Right atrium auricular region (tissue), 2 donors: ENCODE measurements around the gene RGL1. TPM values are rescaled to one million over a fixed set of nuclear protein-coding genes. Genes with fewer than 3 reads are reported as not detected.

Experiments
- DNase-seq: peaks from one replicate; pipeline ENCODE4 v3.0.0-alpha.2; 2019; ENCODE audit warnings: low spot score
- H3K27ac ChIP-seq, 2 donors: fragments of 200-600 bp; sonication (generic); 1 replicate in 1 of 2; 2 replicates in 1 of 2; pipeline ENCODE4 v1.5.1; 2016 to 2019
- H3K27me3 ChIP-seq, 2 donors: fragments of 200-600 bp; sonication (generic); one replicate each; pipeline versions ENCODE4 v1.5.1 to v1.6.0; 2017 to 2019
- H3K36me3 ChIP-seq: fragments of 200-600 bp; sonication (generic); one replicate; pipeline ENCODE4 v1.5.1; 2016
- H3K4me1 ChIP-seq, 2 donors: fragments of 200-600 bp; sonication (generic); one replicate each; pipeline versions ENCODE4 v1.5.1 to v1.6.0; 2017 to 2019
- H3K4me3 ChIP-seq, 2 donors: fragments of 200-600 bp; sonication (generic); 1 replicate in 1 of 2; 2 replicates in 1 of 2; pipeline ENCODE4 v1.5.1; 2017 to 2019; ENCODE audit warnings: mild to moderate bottlenecking in 1 of 2, moderate library complexity in 1 of 2
- H3K9me3 ChIP-seq, 2 donors: fragments of 200-600 bp; sonication (generic); one replicate each; pipeline ENCODE4 v1.5.1; 2019
- total RNA-seq, 2 donors: library from RNA; depleted of rRNA; stranded (reverse); fragments of >200 nt; gene quantifications; one replicate each; pipeline ENCODE4 v1.1.0, GENCODE V29; 2016
- TF ChIP-seq, protein P1 (sequence below), 2 donors: fragments of 200-600 bp; sonication (generic); IDR thresholded peaks; one replicate each; pipeline ENCODE4 v1.5.1; 2019; ENCODE audit warnings: antibody characterized with exemption in 2 of 2

The RGL1 gene
- total RNA-seq, 2 donors from 2014 or later: 14.9 to 22.7 TPM

DNA sequence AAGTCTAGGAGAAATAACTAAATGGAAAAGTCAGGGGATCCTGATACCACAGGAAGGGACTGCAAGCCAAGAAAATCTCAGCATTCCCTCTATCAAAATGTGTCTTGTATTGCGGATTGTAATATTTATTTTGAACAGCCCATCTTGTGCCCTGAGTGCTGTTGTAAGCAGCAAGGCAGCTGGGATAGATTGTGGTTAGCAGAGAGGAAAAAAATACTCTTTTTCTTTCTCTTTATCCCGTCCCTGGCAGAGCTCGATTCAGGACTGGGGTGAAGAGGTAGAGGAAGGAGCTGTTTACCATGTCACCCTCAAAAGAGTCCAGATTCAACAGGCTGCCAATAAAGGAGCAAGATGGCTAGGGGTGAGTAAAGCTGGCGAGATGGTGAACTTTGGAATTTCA, 1.2 kb downstream of the RGL1 start:
- TF ChIP-seq, protein P1, sequence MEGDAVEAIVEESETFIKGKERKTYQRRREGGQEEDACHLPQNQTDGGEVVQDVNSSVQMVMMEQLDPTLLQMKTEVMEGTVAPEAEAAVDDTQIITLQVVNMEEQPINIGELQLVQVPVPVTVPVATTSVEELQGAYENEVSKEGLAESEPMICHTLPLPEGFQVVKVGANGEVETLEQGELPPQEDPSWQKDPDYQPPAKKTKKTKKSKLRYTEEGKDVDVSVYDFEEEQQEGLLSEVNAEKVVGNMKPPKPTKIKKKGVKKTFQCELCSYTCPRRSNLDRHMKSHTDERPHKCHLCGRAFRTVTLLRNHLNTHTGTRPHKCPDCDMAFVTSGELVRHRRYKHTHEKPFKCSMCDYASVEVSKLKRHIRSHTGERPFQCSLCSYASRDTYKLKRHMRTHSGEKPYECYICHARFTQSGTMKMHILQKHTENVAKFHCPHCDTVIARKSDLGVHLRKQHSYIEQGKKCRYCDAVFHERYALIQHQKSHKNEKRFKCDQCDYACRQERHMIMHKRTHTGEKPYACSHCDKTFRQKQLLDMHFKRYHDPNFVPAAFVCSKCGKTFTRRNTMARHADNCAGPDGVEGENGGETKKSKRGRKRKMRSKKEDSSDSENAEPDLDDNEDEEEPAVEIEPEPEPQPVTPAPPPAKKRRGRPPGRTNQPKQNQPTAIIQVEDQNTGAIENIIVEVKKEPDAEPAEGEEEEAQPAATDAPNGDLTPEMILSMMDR (IDR thresholded peaks at IDR 0.05): no peak

DNA sequence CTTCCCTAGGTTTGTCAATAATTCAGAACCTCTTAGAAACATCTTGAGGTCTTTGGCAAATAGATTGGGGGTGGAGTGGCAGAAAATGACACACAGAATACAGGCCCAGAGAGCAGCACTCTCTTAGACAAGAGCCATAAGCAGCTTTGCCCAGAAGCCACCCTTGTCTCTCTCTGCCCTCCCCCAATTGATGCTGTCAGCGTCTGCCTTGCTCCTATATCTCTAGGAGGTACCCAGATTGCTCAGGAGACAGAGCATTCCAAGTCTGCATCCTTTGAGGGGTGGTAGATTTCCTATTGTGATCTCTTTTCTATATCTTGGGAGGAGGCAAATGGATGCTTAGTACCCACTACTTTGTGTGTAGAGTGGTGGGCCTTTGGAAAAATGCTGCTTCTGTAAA, 1.8 kb downstream of the RGL1 start:
- Histone ChIP-seq H3K27ac (peak overlapping the region; percentile 78 to 81), H3K9me3 (peaks cover 0 to 5% of the 10 kb centered on the region in 2 donors), H3K27me3 (no peaks in the 10 kb centered on the region), H3K4me3 (peak overlapping the region; percentile 24 to 68), H3K4me1 (peaks cover 0 to 30% of the 10 kb centered on the region in 2 donors), H3K36me3 (no peaks in the 10 kb centered on the region)
- TF ChIP-seq, protein P1 (IDR thresholded peaks at IDR 0.05): no peak
- no peak for DNase-seq

More for the DNA sequence above, 1.2 kb downstream of the RGL1 start:
- Histone ChIP-seq H3K27me3 (no peaks in the 10 kb centered on the region), H3K27ac (peak overlapping the region; percentile 78 to 81), H3K4me3 (peak overlapping the region; percentile 24 to 68), H3K9me3 (peaks cover 0 to 10% of the 10 kb centered on the region in 2 donors), H3K4me1 (peaks cover 0 to 26% of the 10 kb centered on the region in 2 donors), H3K36me3 (no peaks in the 10 kb centered on the region)
- no peak for DNase-seq

DNA sequence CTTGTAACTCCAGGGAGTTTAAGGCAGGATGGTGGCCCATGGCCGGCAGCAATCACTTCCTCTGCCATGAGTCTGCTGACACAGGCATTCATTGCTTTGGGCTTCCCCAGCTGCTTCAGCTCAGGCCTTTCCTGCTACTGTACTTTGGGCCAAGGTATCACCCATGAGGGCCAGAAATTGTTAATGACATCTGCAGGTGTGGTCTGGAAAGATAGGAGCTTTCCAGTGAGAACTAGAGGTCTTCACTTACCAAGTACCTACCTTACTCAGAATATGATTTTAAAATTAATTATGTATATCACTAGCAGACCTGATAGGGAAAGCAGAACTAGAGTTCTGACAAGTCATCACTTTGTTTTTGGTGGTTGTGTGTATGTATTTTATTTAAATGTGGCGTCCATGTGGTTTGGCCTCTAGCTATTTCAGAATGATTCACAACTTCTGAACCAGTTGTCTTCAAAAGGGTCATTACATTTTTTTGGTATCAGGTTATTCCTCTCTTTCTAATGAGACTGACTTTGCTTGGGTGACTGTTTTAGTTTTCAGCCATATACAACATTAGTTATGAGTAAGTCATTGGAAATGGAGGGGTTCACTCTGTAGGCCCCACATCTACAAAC, 2.7 kb downstream of the RGL1 start:
- Histone ChIP-seq H3K27me3 (no peaks in the 10 kb centered on the region), H3K36me3 (no peaks in the 10 kb centered on the region), H3K27ac (peak overlapping the region; percentile 18 to 78), H3K4me3 (peak overlapping the region in 1 of 2 donors; percentile 68), H3K4me1 (peaks cover 0 to 39% of the 10 kb centered on the region in 2 donors), H3K9me3 (no peaks in the 10 kb centered on the region)
- DNase-seq: peak; percentile 73
- TF ChIP-seq, protein P1 (IDR thresholded peaks at IDR 0.05): no peak

DNA sequence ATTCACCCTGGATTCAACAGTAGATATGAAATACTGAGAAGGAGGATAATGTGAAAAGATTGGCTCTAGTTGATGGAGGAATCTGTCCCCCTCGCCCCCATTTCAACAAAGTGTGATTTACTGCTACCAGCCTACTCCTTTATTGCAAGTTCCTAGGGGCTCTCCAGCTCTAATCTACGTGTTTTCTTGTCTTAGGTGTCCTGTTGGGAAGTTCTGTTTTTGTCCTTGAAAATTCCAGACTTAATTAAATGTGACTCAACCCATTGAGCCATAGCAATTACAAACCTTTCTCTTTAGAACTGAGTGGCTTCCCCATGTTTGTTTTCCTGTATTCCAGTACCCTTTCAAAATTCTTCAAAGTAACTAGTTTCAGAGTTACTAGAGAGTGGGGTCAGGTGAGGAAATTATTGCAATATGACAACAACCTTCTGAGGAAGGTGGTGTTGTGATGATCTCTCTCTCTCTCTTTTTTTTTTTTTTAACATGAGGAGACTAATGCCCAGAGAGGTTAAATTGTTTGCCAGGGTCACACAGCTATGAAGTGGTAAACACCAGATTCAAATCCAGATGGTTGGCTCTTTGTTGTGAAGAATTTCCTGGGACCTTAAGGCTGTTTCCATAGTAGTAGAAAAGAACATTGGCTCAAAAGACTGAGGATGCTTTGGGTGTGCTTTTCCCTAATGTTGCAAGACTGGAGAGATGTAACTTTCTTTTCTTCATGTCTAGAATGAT, 3.5 kb downstream of the RGL1 start:
- H3K27ac ChIP-seq: no peak overlapping the region
- H3K4me1 ChIP-seq: peaks cover 0 to 46% of the 10 kb centered on the region in 2 donors
- no peak for DNase-seq
- no peaks in the 10 kb centered on the region for H3K9me3 ChIP-seq
- H3K36me3 ChIP-seq: no peaks in the 10 kb centered on the region
- no peak overlapping the region for H3K4me3 ChIP-seq
- TF ChIP-seq, protein P1 (IDR thresholded peaks at IDR 0.05): no peak
- no peaks in the 10 kb centered on the region for H3K27me3 ChIP-seq

DNA sequence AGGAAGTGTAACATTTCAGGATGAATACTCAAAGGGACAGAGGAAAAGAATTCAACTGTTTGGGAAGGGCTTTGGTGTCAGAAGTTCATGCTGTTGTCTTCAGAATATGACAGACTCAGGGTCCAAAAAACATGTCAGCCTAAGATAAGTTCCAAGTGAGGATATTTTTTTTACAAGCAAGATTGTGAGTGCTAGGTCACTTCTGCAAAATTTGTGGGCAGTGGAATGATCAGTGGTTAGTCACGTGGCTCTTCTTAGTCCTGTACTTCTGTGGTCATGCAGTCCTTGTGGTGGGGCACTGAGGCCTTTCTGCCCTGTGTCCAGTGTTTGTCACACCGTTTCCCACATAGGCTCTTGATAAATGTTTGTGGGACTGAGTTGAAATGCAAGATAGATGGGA, 5.2 kb downstream of the RGL1 start:
- DNase-seq: no peak
- Histone ChIP-seq H3K4me1 (peaks cover 0 to 53% of the 10 kb centered on the region in 2 donors), H3K36me3 (no peaks in the 10 kb centered on the region), H3K27me3 (no peaks in the 10 kb centered on the region), H3K4me3 (no peak overlapping the region), H3K27ac (no peak overlapping the region), H3K9me3 (no peaks in the 10 kb centered on the region)
- TF ChIP-seq, protein P1 (IDR thresholded peaks at IDR 0.05): no peak
